A204.1 (cell line): ENCODE results near the gene SEPHS2.
"Not testable (repeated sequence)": the region's sequence is repeated elsewhere in the genome, so short reads cannot be mapped to it uniquely, and the experiment has no call there.

Source experiments
- FAIRE-seq: peaks from 2 replicates; lab custom pipeline; 2012; peaks lifted over from hg19 to GRCh38; lab: Jason Lieb, UNC

Gene SEPHS2, protein sequence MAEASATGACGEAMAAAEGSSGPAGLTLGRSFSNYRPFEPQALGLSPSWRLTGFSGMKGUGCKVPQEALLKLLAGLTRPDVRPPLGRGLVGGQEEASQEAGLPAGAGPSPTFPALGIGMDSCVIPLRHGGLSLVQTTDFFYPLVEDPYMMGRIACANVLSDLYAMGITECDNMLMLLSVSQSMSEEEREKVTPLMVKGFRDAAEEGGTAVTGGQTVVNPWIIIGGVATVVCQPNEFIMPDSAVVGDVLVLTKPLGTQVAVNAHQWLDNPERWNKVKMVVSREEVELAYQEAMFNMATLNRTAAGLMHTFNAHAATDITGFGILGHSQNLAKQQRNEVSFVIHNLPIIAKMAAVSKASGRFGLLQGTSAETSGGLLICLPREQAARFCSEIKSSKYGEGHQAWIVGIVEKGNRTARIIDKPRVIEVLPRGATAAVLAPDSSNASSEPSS

DNA sequence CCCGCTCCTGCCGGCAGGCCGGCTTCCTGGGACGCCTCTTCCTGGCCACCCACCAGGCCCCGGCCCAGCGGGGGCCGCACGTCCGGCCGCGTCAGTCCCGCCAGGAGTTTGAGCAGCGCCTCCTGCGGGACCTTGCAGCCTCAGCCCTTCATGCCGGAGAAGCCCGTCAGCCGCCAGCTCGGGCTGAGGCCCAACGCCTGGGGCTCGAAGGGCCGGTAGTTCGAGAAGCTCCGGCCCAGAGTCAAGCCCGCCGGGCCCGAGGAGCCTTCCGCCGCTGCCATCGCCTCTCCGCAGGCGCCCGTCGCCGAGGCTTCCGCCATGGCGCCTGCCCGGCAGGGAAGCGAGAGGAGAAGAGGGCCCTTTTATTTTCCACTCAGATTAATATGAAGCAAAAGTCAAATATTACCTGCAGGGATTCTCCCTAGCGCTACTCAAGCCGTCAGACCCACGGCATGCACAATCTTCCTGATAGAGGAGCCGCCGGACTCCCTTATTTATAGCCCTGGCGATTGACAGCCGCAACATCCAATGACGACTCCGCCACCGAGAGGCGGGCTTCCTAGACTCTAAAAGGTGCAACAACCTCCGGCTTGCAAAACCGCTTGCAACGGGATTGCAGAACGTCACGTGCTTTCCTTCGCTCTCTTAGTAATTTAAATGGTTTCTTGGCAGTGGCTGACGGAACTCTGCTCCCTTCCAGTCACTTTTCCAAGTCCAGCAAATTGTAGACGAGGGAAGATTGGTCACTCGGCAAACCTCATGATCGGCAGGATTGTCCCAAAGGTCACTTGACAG lies at the start of gene SEPHS2:
SEPHS2 (minus strand) TSS at position 467 of the 795 bp plus-strand sequence; CDS start at position 320, 147 bp downstream.
- FAIRE-seq, result no peak

DNA sequence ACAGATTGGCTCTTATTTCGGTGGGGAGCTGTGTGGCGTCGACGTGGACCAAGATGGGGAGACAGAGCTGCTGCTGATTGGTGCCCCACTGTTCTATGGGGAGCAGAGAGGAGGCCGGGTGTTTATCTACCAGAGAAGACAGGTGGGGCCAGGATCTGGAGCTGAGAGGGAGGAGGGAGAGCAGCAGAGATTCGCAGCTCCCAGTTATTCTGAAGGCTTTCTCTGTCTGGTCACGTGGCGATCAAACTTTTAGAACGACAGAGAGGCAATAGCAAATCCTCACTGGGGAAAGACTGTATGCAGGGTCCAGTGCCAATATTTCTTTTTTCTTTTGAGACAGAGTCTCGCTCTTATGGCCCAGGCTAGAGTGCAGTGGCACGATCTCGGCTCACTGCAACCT lies 49.0 kb upstream of the SEPHS2 start:
- FAIRE-seq, result no peak

DNA sequence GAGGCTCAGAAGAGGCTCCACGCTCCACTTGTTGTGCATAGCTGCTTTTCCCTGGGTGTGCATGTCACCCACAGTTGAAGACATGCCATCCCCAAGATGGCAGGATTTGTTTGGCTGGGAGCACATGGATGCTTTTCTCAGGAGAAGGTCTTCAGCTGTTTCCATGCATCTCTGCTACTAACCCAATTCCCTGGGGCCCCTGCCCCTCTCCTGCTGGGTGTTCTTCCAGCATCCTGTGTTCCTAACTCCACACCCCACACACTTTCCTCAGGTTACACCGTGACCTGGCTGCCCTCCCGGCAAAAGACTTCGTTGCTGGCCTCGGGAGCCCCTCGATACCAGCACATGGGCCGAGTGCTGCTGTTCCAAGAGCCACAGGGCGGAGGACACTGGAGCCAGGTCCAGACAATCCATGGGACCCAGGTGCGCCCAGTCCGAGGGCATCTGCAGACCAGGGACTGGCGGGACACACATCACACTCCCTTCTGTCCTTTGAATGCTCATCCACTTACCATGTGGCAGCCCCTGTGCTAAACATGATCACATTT lies 48.3 kb upstream of the SEPHS2 start:
- no peak for FAIRE-seq

DNA sequence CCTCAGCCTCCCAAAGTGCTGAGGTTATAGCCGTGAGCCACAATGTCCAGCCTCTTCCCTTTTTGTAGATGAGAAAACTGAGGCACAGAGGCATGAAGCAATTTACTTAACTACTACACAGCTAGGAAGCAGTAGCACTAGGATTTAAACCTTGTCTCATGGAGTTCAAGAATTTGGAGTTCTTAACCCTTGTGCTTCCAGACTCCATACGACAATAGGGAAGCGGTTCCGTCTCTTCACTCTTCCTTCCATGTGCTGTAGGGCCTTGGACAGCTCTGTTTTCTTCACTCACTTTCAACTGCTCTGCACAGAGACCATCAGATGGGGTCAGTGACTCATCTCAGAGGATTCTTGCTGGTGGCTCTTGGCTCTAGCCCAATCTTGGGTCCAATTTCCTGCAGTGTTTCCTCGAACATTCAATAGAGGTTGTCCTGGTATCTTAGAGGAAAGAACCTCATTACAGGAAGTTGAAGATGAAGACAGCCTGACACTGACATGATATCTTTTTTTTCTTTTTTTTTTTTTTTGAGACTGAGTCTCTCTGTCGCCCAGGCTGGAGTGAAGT lies 46.2 kb upstream of the SEPHS2 start:
- FAIRE-seq, result no peak

DNA sequence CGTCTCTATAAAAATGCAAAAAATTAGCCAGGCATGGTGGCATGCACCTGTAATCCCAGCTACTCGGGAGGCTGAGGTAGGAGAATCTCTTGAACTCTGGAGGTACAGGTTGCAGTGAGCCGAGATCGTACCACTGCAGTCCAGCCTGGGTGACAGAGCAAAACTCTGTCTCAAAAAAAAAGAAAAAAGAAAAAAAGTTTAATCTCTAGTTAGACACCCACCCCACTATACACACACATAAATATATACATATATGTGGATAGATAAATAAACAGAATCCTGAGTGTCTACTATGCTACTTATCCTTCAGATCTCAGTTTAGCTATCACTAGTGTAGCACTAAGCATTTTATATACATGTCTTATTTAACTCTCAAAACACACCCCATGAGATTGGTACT lies 45.6 kb upstream of the SEPHS2 start:
- FAIRE-seq, result no peak

DNA sequence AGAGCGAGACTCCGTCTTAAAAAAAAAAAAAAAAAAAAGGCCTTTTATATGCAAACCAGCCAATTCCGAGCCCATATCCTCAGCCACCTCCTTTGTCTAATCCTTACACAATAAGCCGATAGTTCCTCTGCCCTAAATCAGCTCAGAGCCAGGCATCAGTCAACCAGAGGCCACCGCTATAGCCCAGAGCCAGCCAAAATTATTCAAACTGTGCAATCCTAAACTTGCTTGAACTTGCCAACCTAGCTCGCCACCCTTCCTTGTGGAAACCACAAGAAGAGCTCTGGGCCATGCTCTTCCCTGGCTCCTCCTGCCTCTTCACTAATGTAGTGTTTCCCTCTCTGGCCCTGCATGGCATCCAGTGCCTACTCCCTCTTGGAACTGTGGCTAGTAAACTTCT lies 44.5 kb upstream of the SEPHS2 start:
- FAIRE-seq, result no peak

DNA sequence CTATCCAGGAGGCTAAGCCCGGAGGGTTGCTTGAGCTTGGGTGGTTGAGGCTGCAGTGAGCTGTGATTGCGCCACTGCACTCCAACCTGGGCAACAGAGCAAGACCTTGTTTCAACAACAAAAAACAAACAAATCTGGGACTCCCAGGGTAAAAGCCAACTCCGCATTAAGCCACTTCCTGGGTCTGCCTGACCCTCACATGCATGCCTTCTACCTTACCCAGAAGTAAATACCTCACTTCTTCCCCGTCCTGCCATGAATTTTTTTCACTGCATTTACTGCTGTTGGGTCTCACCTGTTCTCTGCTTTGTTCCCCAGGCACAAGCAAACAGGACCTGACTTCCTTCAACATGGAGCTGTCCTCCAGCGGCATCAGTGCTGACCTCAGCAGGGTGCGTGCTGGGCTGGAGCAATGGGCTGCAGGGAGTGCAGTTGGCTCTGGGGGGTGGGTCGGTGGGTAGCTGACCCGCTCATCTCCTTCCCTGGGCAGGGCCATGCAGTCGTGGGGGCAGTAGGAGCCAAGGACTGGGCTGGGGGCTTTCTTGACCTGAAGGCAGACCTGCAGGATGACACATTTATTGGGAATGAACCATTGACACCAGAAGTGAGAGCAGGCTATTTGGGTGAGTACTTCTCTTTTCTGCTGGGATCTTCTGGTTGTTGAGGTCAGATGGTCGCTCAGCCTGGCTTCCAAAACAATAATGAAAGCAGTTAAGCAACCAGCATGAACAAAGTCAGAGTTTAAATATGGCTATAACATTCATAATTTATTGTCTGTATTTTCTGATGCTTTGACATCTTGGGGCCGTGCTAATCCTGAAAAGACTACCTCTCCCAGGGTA lies 43.3 kb upstream of the SEPHS2 start:
- FAIRE-seq, result no peak

DNA sequence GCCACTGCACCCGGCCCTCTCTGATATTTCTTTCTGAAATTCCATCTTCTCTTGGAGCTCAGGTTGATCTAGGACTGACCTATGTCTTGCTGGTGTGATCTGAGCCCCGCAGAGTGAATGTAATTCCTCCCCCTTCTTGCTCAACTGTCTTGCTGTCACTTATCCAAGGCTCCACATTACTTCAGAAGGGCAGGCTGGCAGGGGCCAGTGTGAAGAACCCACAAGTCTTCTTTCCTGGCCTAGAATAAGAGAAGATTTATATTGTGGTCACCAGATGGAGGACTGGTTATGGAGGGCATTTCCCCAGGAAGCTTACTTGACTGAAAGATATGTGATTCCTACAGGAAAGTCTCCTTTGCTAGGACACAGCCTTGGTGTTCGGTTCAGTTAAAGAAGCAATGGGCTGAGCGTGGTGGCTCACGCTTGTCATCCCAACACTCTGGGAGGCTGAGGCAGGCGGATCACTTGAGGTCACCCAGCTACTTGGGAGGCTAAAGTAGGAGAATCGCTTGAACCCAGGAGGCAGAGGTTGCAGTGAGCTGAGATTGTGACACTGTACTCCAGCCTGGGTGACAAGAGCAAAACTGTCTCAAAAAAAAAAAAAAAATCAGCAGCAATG lies 40.3 kb upstream of the SEPHS2 start:
- FAIRE-seq, result no peak

DNA sequence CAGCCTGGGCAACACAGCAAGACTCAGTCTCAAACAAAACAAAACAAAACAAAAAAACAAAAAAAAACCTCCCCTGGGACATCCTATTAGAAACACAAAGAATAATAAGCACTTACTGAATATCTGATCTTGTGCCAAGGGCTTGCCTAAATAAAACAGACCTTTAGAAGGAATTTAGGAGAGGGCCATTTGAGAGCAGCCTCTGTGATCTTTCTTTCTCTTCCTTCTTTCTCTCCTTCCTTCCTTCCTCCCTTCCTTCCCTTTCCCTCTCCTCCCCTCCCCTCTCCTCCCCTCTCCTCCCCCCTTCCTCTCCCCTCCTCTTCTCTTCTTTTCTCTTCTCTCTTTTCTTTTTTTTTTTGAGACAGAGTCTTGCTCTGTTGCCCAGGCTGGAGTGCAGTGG lies 39.2 kb upstream of the SEPHS2 start:
- FAIRE-seq, result no peak

DNA sequence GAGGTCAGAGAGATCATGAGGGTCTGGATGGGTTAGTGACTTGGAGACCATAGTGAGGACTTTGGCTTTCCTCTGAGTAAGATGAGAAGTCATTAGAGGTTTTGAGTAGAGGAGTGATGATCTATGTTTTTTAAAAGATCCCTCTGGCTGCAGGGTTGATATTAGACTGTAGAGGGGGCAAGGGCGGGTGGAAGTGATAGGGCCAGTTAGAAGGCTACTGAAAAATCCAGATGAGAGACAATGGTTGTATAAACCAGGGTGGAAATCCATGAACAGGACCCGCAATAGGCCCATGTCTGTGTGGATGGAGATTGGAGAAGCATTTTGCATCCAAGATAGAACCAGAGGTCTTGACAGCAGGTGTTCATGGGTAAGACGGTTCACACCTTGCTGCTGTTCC lies 36.7 kb upstream of the SEPHS2 start:
- FAIRE-seq, result no peak

DNA sequence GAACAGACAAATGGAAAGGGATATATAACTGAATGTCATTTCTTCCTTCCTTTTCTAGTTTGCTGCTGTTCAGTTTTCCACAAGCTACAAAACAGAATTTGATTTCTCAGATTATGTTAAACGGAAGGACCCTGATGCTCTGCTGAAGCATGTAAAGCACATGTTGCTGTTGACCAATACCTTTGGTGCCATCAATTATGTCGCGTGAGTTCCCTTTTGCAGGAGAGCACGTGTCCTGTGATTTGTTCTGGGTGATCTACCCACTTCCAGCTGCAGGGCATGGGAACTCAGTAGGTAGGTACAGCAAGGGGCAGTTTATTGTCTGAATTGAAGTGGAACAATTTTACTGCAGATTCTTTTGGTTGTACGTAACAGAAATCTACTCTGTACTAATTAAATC lies 35.7 kb upstream of the SEPHS2 start:
- no peak for FAIRE-seq

DNA sequence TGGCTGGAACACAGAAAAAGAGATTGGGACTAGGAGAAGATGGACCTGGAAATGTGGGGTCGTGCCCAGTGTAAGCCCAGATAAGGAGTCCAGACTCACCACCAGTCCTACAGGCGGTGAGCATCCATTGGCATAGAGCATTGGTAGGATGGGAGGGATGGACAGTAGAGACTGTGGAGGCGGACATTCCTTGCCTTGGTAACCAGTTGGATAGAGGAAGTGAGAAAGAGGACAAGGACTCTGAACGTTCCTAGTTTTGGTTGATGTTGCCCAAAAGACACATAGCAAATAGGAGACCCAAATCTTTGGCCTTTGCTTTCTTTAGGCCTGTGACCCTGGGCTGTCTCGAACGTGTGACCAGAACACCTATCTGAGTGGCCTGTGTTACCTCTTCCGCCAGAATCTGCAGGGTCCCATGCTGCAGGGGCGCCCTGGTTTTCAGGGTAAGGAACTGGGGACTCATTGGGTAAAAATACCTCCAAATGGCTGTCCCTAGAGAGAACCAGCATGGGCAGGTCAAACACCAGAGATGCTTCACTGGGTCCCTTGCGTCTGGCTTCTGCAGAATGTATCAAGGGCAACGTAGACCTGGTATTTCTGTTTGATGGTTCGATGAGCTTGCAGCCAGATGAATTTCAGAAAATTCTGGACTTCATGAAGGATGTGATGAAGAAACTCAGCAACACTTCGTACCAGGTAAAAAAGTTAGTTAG lies 33.2 kb upstream of the SEPHS2 start:
- FAIRE-seq, result no peak

DNA sequence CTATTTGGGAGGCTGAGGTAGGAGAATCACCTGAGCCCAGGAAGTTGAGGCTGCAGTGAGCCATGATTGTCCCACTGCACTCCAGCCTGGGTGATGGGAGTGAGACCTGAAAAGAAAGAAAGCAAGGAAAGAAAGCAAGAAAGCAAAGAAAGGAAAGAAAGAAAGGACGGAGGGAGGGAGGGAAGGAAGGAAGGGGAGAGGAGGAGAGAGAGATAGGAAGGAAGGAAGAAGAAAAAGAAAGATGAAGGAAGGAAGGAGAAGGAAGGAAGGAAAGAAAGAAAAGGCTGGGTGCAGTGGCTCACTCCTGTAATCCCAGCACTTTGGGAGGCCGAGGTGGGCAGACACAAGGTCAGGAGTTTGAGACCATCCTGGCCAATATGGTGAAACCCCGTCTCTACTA lies 32.1 kb upstream of the SEPHS2 start:
- not testable (repeated sequence) for FAIRE-seq

DNA sequence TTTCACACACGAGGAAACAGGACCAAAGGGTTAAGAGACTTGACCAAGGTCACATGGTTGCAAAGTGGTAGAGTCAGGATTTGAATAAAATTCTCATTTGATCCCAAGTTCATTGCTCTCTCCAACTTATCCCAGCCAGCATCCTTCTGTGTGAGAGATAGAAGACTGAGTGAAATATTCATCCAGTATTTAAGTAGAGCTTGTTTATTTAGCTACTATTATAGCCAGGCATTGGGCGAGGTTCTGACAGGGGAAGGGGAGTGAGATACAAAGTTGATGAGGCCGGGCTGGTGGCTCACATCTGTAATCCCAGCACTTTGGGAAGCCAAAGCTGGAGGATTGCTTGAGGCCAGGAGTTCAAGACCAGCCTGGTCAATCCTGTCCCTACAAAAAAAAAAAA lies 31.3 kb upstream of the SEPHS2 start:
- FAIRE-seq, result no peak

DNA sequence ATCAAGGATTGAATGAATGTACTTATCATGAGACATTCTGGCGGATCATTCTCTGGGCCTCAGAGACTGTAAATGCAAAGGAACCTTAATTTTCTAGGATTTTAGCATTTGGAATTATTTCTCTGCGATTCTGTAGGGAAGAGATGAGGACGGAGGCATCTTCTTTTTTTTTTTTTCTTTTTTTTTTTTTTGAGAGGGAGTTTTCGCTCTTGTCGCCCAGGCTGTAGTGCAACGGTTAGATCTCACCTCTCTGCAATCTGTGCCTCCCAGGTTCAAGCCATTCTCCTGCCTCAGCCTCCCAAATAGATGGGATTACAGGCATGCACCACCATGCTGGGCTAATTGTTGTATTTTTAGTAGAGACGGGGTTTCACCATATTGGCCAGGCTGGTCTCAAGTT lies 29.0 kb upstream of the SEPHS2 start:
- FAIRE-seq, result no peak

DNA sequence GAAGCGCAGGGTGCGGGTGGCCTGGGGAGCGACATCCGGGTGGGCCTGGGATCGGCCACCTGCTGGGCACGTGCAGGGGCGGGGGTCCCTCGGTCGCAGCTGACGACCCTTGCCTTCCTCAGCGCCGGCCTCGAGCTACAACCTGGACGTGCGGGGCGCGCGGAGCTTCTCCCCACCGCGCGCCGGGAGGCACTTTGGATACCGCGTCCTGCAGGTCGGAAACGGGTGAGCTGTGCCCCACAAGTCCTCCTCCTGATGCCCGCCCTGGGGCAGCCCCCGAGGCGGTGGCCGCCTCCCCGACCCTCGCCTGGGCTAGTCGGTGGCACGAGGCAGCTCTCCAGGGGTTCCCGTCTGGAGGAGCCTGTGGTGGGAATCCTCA lies 28.4 kb upstream of the SEPHS2 start:
- no peak for FAIRE-seq

DNA sequence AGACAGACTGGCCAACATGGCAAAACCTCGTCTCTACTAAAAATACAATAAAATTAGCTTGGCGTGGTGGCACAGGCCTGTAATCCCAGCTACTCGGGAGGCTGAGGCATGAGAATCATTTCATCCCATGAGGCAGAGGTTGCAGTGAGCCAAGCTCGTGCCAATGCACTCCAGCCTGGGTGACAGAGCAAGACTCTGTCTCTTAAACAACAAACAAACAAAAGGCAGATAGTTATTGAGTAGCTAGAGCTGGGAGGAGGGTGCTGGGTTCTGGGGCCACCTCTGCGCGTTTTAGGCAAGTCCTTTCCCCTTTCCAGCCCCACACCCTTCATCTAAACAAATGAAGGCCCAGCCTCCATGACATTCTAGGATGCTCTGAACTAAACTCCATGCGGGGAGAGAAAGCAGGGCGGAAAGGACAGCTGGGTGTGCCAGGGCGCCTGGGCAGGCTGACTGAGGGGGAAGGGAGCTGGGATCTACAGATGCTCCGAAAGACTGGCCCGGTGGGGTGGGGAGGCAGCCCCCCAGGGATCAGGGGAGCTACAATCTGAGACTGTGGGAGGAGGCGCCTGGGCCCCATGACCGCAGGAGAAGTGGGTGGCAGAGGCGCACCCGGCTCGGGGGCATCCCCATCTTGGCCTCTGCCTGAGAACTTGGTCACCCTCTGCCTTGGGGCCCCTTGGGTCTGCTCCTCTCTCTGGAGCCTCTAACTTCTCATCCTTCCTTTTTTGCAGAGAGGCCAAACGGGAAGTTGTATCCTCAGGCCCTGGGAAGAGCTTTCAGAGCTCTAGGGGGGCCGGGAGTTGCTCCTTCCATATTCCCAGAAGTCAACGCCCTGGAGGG lies 27.8 kb upstream of the SEPHS2 start:
- no peak for FAIRE-seq

DNA sequence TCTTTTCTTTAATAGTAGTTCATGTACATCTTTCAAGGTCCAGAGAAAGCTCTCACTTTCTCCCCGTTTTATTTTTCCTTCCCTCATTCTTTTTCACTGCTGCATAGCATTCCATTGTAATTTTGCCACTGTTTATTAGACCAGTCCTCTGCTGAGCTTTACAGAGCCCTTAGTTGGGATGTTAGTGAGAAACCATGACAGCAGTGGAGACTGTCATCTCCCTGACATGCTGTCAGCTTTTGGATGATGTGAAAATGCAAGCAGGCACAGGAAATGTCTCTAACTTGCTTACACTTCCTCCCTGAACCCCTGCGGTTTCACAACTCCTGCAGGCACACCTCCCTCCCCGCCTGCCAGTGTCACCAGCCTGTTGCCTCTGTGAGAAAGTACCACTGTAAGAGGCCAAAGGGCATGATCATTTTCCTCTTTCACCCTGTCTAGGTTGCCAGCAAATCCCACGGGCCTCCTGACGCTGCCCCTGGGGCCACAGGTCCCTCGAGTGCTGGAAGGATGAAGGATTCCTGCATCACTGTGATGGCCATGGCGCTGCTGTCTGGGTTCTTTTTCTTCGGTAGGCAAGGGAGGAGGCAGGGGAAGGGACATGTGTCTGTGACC lies 26.8 kb upstream of the SEPHS2 start, which contains the start of gene ITGAL:
ITGAL (plus strand) TSS at position 415 of the 615 bp plus-strand sequence; CDS start at position 511, 96 bp downstream.
- no peak for FAIRE-seq

DNA sequence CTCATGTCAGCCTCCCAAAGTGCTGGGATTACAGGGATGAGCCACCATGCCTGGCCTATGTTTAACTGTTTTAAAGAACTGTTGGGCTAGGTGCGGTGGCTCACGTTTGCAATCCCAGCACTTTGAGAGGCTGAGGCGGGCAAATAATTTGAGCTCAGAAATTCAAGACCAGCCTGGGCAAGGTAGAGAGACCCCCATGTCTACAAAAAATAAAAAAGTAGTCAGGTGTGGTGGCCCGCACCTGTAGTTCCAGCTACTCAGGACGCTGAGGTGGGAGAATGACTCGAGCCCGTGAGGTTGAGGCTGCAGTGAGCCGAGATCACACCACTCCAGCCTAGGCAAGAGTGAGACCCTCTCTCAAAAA lies 24.9 kb upstream of the SEPHS2 start:
- no peak for FAIRE-seq

DNA sequence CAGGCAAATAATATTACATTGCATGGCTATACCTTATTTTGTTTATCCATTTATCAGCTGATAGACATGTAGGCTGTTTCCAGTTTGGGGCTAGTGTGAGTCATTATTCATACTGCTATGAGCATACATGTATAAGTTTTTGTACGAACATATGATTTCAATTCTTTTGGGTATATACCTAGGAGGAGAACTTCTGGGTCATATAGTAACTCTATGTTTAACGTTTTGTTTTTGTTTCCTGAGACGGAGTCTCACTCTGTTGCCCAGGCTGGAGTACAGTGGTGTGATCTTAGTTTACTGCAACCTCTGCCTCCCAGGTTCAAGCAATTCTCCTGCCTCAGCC lies 24.5 kb upstream of the SEPHS2 start:
- no peak for FAIRE-seq
